Activated B cell treated with CpG ODN at 0.5 μM for 24 hours (primary cell): ENCODE data around the gene SMIM21. TPM values are rescaled to one million over a fixed set of nuclear protein-coding genes. Genes with fewer than 3 reads are reported as not detected.

Experiments used
- ATAC-seq: fragments of 200-7000 bp; cut with Tn5 transposase; one replicate; pipeline ENCODE4 v1.10.0; 2021; ENCODE audit warnings: low read depth, mild to moderate bottlenecking, moderate library complexity
- CTCF ChIA-PET: fragments of 350-600 bp; sonication (Branson Sonifier 250); formaldehyde crosslinking; loops from one replicate; lab custom pipeline; 2021; ENCODE audit warnings: antibody characterized with exemption; lab: Charles Lee
- POLR2A ChIA-PET: fragments of 350-600 bp; sonication (Branson Sonifier 250); formaldehyde crosslinking; loops from one replicate; lab custom pipeline; 2021; ENCODE audit warnings: antibody characterized with exemption; lab: Charles Lee
- DNase-seq: peaks from one replicate; pipeline ENCODE4 v3.0.0; 2022
- H3K27ac Mint-ChIP-seq: one replicate; pipeline ENCODE4 v1.8.0; 2020; ENCODE audit warnings: mixed read lengths
- H3K27me3 Mint-ChIP-seq: one replicate; pipeline ENCODE4 v1.8.0; 2021; ENCODE audit warnings: mixed read lengths
- H3K36me3 Mint-ChIP-seq: one replicate; pipeline ENCODE4 v1.8.0; 2021; ENCODE audit warnings: low read depth, mixed read lengths
- H3K4me1 Mint-ChIP-seq: one replicate; pipeline ENCODE4 v1.8.0; 2021; ENCODE audit warnings: mixed read lengths
- H3K4me3 Mint-ChIP-seq: one replicate; pipeline ENCODE4 v1.8.0; 2020; ENCODE audit warnings: mild to moderate bottlenecking, mixed read lengths
- H3K9me3 Mint-ChIP-seq: one replicate; pipeline ENCODE4 v1.8.0; 2020; ENCODE audit warnings: mixed read lengths
- intact Hi-C: fragments of 100-400 bp; cut with micrococcal nuclease; formaldehyde crosslinking; loops from one replicate; pipeline ENCODE4 v1.15.1; 2024
- total RNA-seq: library from RNA; stranded (reverse); gene quantifications from 2 replicates; pipeline ENCODE4 v1.2.3, GENCODE V29; 2022
- TF ChIP-seq, protein P1 (sequence below): fragments of 200-600 bp; IDR thresholded peaks from one replicate; pipeline ENCODE4 v1.8.0; 2022; ENCODE audit warnings: antibody characterized with exemption, mild to moderate bottlenecking

Gene SMIM21
- total RNA-seq, 1 donor from 2014 or later: not detected

DNA sequence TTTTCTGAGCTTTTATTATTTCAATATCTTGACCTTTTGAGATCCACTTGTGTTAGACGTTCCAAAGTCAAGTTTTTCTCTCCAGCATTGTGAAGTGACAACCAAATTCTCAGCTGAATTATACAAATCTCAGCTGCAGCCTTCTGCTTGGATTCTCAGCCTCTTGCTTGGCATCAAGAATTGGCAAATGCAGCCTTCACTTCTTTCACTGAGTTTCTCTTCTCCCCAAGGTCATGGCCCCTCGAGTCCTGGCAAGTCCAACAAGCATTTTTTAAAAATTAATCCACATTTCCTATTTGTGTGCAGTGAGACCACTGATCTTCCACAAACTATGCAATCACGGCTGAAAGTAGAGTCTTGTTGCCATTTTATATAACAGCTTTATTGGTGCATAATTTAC lies 23.4 kb upstream of the SMIM21 start:
- no peak for ATAC-seq
- no peak overlapping the region for H3K4me3 Mint-ChIP-seq
- peaks cover 25% of the 10 kb centered on the region for H3K27me3 Mint-ChIP-seq
- TF ChIP-seq, protein P1, sequence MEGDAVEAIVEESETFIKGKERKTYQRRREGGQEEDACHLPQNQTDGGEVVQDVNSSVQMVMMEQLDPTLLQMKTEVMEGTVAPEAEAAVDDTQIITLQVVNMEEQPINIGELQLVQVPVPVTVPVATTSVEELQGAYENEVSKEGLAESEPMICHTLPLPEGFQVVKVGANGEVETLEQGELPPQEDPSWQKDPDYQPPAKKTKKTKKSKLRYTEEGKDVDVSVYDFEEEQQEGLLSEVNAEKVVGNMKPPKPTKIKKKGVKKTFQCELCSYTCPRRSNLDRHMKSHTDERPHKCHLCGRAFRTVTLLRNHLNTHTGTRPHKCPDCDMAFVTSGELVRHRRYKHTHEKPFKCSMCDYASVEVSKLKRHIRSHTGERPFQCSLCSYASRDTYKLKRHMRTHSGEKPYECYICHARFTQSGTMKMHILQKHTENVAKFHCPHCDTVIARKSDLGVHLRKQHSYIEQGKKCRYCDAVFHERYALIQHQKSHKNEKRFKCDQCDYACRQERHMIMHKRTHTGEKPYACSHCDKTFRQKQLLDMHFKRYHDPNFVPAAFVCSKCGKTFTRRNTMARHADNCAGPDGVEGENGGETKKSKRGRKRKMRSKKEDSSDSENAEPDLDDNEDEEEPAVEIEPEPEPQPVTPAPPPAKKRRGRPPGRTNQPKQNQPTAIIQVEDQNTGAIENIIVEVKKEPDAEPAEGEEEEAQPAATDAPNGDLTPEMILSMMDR: no peak
- CTCF ChIA-PET: no interaction called here
- H3K27ac Mint-ChIP-seq: no peak overlapping the region
- POLR2A ChIA-PET: no interaction called here
- no peaks in the 10 kb centered on the region for H3K36me3 Mint-ChIP-seq
- intact Hi-C loops: no loop called here
- H3K4me1 Mint-ChIP-seq: no peaks in the 10 kb centered on the region
- peaks cover 6% of the 10 kb centered on the region for H3K9me3 Mint-ChIP-seq
- no peak for DNase-seq

DNA sequence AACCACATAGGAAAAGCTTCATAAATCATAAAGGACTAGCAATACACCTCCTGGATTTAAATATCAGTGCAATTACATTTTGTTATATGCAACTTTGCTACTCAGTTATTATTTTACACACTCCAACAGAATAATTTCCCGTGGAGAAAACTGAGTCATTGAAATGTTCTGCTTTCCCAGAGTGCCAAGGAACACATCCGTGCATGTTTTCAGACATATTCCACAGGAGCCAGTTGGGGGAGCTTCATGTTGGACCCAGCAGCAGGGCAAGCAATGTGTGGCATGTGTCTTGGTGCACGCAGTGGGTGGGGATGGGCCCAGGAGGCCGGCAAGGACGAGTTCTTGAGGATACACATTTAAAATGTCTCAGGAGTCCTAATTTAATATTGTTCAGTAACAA lies 14.4 kb upstream of the SMIM21 start:
- Mint-ChIP-seq H3K4me1 (no peaks in the 10 kb centered on the region), H3K36me3 (no peaks in the 10 kb centered on the region), H3K9me3 (no peaks in the 10 kb centered on the region), H3K4me3 (no peak overlapping the region), H3K27ac (no peak overlapping the region), H3K27me3 (peaks cover 12% of the 10 kb centered on the region)
- intact Hi-C loops: no loop called here
- ChIA-PET POLR2A (no interaction called here), CTCF (no interaction called here)
- DNase-seq (no peak), ATAC-seq (no peak)
- TF ChIP-seq, protein P1: no peak

DNA sequence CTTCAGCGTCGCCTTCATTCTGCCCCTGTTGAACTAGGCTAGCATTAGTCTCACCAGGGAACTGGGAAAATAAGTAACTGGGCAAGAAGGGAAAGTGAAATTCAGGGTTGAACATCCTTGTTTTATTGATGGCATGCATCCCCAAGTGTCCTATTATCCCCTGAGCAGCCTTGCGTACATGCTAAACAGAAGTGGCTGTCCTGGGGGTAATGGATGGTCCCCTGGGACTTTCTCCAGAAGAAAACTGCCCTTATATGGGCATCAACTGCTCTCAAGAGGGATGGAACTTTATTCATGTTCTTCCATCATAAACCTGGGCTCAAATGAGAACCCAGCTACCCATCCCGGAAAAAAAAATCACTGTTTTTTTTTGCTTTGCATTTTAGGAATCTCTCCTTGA lies 11.8 kb upstream of the SMIM21 start:
- H3K9me3 Mint-ChIP-seq: no peaks in the 10 kb centered on the region
- peaks cover 11% of the 10 kb centered on the region for H3K27me3 Mint-ChIP-seq
- POLR2A ChIA-PET: no interaction called here
- no peaks in the 10 kb centered on the region for H3K4me1 Mint-ChIP-seq
- DNase-seq (no peak), ATAC-seq (no peak)
- CTCF ChIA-PET: no interaction called here
- intact Hi-C loops: no loop called here
- no peaks in the 10 kb centered on the region for H3K36me3 Mint-ChIP-seq
- H3K27ac Mint-ChIP-seq: no peak overlapping the region
- TF ChIP-seq, protein P1: no peak
- no peak overlapping the region for H3K4me3 Mint-ChIP-seq

DNA sequence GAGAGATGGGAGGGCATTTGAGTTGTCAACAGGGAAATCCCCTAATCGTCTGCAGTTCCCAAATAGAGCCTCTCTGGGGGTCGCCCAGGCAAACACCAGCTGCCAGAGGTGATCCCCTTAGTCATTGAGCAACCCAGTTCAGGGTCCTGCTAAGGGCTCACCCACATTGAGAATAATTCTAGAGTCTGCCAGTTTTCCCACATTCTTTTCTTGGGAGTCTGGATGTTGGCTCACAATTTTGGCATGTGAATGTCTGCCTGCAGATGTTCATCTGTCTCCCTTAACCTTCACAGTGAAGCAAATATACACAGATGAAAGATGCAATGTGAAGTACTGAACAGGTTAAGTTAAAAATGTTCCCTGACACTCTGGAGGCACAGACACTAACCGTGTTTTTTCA lies 11.4 kb upstream of the SMIM21 start:
- H3K27ac Mint-ChIP-seq: no peak overlapping the region
- no peak for DNase-seq
- no peaks in the 10 kb centered on the region for H3K9me3 Mint-ChIP-seq
- intact Hi-C loops: no loop called here
- H3K36me3 Mint-ChIP-seq: no peaks in the 10 kb centered on the region
- H3K27me3 Mint-ChIP-seq: peaks cover 8% of the 10 kb centered on the region
- H3K4me3 Mint-ChIP-seq: no peak overlapping the region
- no peaks in the 10 kb centered on the region for H3K4me1 Mint-ChIP-seq
- no peak for ATAC-seq
- ChIA-PET CTCF (no interaction called here), POLR2A (no interaction called here)
- TF ChIP-seq, protein P1: no peak

DNA sequence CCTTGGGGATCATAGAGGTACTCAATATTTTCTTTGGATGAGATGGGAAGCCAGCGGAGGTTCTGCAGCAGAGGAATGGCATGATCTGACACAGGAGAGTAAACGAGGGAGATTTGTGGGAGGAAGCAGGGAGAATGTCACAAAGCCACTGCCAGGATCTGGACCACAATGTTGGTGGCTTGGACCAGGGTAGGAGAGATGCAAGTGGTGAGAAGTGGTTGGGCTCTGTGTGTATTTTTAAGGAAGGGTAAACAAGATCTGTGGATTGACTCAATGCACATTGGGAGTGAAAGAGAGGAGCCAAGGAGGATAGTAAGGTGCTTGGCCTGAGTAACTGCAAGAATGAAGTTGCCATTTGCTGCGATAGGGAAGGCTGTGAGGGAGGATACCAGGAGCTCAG lies 10.5 kb upstream of the SMIM21 start:
- DNase-seq: no peak
- H3K9me3 Mint-ChIP-seq: no peaks in the 10 kb centered on the region
- ATAC-seq: no peak
- ChIA-PET POLR2A (no interaction called here), CTCF (no interaction called here)
- no peak overlapping the region for H3K4me3 Mint-ChIP-seq
- H3K27me3 Mint-ChIP-seq: peaks cover 6% of the 10 kb centered on the region
- intact Hi-C loops: no loop called here
- TF ChIP-seq, protein P1: no peak
- H3K27ac Mint-ChIP-seq: no peak overlapping the region
- no peaks in the 10 kb centered on the region for H3K4me1 Mint-ChIP-seq
- H3K36me3 Mint-ChIP-seq: no peaks in the 10 kb centered on the region
